ENCODE data around the gene TTC34.
"Not testable (repeated sequence)": the region's sequence is repeated elsewhere in the genome, so short reads cannot be mapped to it uniquely, and the experiment has no call there.

The TTC34 gene

DNA sequence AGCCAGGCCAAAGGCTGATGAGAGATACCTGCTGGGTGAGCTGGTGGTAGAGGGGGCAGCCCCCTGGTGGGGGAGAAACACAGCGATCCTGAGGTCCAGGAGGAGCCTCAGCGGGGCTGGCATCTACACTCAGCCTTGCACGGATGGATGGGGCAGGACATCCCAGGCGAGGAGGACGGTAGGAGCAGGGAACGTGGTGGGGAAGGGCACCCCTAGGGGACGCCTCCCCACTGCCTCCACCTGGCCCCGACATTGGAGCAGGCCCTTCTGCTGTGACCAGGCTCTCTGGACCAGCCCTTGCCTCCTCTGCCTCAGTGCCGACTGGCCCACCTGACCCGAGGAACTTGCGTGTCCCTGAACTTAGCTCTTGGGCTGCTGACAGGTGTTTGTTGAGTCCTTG lies 162.3 kb downstream of the TTC34 start:
- no peak for DNase-seq

DNA sequence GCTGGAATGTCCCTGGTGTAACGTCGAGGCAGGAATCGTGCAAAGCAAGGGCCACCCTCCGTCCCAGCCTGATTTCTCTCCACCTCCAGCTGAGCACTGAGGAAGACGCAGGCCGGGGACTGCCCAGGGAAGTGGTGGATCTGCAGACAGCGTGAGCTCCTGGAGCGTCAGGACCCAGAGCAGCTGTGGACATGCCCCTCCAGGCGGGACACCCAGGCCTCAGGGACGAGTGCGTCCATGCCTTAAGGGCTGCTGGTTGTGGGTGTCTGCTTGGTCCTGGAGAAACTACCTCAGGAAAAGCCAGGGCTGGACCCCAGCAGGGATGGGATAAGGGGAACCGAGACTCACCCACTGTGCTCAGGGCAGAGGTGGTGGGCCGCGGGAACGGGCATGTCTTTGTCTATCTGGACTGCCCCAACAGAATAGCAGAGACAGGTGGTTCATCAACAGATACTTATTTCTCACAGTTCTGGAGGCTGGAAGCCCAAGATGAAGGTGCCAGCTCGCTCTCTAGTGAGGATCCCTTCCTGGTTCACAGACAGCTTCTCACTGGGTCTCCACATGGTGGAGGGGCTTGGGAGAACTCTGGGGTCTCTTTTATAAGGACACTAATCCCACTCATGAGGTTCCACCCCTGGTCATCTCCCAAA lies 162.9 kb downstream of the TTC34 start:
- no peak for DNase-seq

- no peak for DNase-seq
Observed at GRCh38 chr1:2637442-2638145, 163.9 kb downstream of the TTC34 start.

- no peak for DNase-seq
Observed at GRCh38 chr1:2636733-2637132, 164.8 kb downstream of the TTC34 start.

GRCh38 chr1:2635361-2636010 lies 166.0 kb downstream of the TTC34 start:
- DNase-seq = no peak

DNA sequence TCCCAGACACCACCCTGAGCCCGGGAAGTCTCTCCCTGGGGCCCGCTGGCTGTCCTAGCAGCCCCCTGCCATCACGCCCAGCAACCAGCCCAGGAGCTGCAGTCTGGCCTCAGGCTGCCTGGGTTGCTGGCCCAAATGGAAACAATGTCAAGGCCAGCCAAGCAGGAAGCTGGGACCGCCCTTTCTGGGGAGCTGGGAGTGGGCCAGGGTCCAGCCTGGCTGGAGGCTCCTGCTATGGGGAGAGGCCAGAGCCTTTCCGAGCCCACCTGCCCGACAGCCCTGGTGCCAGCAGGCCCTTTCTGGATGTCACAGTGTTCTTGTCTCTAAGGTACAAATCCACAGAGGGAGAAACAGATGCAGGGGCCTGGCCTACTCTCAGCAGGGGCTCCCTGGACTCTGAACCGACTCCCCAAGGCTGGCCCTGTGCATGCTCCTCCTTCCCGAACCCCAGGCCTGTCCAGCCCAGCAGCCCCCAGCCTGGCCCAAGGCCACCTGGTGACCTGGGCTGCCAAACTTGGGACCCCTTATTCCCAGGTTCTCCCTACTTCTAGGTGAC lies 167.5 kb downstream of the TTC34 start:
- DNase-seq = no peak

- DNase-seq = no peak
Observed at GRCh38 chr1:2633366-2633935, 168.0 kb downstream of the TTC34 start.

- no peak for DNase-seq
Observed at GRCh38 chr1:2632561-2633361, 168.7 kb downstream of the TTC34 start, which contains the start of gene MMEL1. Gene MMEL1 (minus strand): TSS chr1:2633016. CDS start chr1:2629484, 3,532 bp downstream.

DNA sequence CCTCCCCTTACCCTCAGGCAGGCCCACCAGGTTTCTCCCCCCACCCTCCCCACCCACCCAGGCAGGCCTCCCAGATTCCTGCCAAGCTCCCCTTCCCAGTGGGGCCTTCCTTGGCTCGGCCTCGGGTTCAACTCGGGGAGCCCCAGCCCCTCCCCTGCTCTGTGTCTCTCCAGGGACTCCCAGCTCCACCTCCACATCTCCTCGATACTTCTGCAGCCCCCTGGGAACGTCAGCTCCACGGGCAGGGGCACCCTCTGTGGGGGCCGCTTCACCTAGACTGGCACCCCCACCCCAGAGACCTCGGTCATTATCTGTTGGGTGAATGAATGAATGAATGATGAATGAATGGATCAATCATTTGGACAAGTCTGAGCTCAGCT lies 169.5 kb downstream of the TTC34 start:
- DNase-seq = no peak

- DNase-seq = no peak
Observed at GRCh38 chr1:2631136-2632050, 170.1 kb downstream of the TTC34 start.

- no peak for DNase-seq
Observed at GRCh38 chr1:2630498-2631135, 170.9 kb downstream of the TTC34 start.

- no peak for DNase-seq
Observed at GRCh38 chr1:2629627-2630497, 171.6 kb downstream of the TTC34 start.

GRCh38 chr1:2628933-2629626 lies 172.4 kb downstream of the TTC34 start:
- no peak for DNase-seq

- no peak for DNase-seq
Observed at GRCh38 chr1:2628191-2628932, 173.1 kb downstream of the TTC34 start.

DNA sequence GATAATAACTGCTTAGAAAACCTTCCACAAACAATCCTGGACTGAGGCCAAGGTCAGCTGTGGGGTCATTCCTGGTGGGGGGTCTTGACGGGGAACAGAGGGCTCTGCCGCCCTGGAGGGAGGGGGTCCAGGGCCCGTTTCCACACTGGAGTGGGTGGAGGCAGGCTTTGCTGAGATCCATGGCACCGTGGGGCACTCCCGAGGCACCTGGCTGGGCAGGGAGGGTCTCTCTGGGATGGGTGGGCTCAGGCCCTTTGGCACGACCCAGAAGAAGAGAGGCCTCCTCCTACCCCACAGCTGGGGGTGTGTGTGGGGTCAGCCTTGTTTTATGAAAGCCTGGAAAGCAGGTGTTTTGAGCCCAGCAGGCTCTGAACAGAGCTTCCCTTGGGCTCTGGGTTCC lies 173.7 kb downstream of the TTC34 start:
- DNase-seq = no peak

DNA sequence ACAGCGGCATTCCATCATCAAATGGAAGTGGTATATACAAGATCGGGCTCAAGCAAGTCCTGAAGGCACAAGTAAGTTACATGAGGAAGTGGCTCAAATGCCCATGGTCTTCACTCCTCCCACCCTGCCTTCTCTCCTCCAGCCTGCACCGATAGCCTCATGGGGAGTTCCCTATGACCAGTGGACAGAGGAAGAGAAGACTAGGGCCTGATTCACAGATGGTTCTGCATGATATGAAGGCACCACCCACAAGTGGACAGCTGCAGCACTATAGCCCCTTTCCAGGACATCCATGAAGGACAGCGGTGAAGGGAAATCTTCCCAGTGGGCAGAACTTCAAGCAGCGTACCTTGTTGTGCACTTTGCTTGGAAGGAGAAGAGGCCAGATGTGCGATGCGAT lies 175.7 kb downstream of the TTC34 start:
- DNase-seq = not testable (repeated sequence)

DNA sequence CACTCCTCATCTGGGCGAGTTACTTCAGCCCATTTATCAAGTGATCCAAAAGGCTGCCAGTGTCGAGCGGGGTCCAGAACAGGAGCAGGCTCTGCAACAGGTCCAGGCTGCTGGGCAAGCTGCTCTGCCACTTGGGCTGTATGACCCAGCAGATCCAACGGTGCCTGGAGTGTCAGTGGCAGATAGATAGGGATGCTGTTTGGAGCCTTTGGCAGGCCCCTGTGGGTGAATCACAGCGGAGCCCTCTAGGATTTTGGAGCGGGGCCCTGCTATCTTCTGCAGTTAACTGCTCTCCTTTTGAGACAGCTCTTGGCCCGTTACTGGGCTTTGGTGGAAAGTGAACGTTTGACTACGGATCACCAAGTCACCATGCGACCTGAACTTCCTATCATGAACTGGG lies 176.2 kb downstream of the TTC34 start:
- no peak for DNase-seq

GRCh38 chr1:2624735-2625300 lies 176.7 kb downstream of the TTC34 start:
- DNase-seq = no peak
